HUES64 (cell line): ENCODE results near the gene TWF2.

Experiments
- H3K27ac ChIP-seq: 2 replicates; pipeline ENCODE4 v1.7.0; 2013; ENCODE audit warnings: low read depth, low read length, inconsistent platforms
- H3K27me3 ChIP-seq: 2 replicates; pipeline ENCODE4 v1.6.1; 2013; ENCODE audit warnings: mild to moderate bottlenecking, low read length; ENCODE audit not compliant: insufficient read depth
- H3K36me3 ChIP-seq: 2 replicates; pipeline ENCODE4 v1.6.1; 2013; ENCODE audit warnings: mild to moderate bottlenecking, low read length; ENCODE audit not compliant: insufficient read depth
- H3K4me1 ChIP-seq: 2 replicates; pipeline ENCODE4 v1.6.1; 2013; ENCODE audit warnings: mild to moderate bottlenecking, low read length, moderate library complexity; ENCODE audit not compliant: insufficient read depth
- H3K4me3 ChIP-seq: 2 replicates; pipeline ENCODE4 v1.5.1; 2013; ENCODE audit warnings: mild to moderate bottlenecking, low read length, moderate library complexity
- H3K9ac ChIP-seq: 2 replicates; pipeline ENCODE4 v1.6.1; 2013; ENCODE audit warnings: mild to moderate bottlenecking, low read depth, low read length
- H3K9me3 ChIP-seq: 2 replicates; pipeline ENCODE4 v1.6.1; 2013; ENCODE audit warnings: low read depth, low read length; ENCODE audit not compliant: insufficient read depth
- WGBS: fragments of 150-250, 120-280 bp; methylation state at CpG from one replicate; pipeline ENCODE4 v1.1.7; 2013; ENCODE audit warnings: missing lambda C conversion rate; 5-methylcytosine and 5-hydroxymethylcytosine counted together

TWF2 gene

GRCh38 chr3:52185311-52185710 is 53.6 kb downstream of the TWF2 start:
- peaks cover 4% of the 10 kb centered on the region; the same call in 1 of the 2 replicates for H3K4me1 ChIP-seq
- 95% methylated on average over 6 of the region's 6 CpGs for WGBS
- no peak overlapping the region for H3K4me3 ChIP-seq
- H3K27ac ChIP-seq, result no peak overlapping the region
- H3K9ac ChIP-seq, result no peak overlapping the region
- no peaks in the 10 kb centered on the region for H3K27me3 ChIP-seq
- H3K9me3 ChIP-seq, result no peaks in the 10 kb centered on the region
- no peaks in the 10 kb centered on the region for H3K36me3 ChIP-seq

- Histone ChIP-seq H3K9me3 (no peaks in the 10 kb centered on the region), H3K4me3 (no peak overlapping the region), H3K36me3 (no peaks in the 10 kb centered on the region), H3K4me1 (peaks cover 4% of the 10 kb centered on the region; the same call in 1 of the 2 replicates), H3K27me3 (no peaks in the 10 kb centered on the region), H3K9ac (no peak overlapping the region), H3K27ac (no peak overlapping the region)
- WGBS, result 92% methylated on average over 8 of the region's 8 CpGs
Measured at GRCh38 chr3:52184690-52185089, 54.3 kb downstream of the TWF2 start.

- Histone ChIP-seq H3K4me1 (peaks cover 4% of the 10 kb centered on the region; the same call in 1 of the 2 replicates), H3K4me3 (no peak overlapping the region), H3K27me3 (no peaks in the 10 kb centered on the region), H3K9me3 (no peaks in the 10 kb centered on the region), H3K27ac (no peak overlapping the region), H3K36me3 (no peaks in the 10 kb centered on the region), H3K9ac (no peak overlapping the region)
- WGBS, result 89% methylated on average over 6 of the region's 7 CpGs
Measured at GRCh38 chr3:52183786-52184445, 55.0 kb downstream of the TWF2 start.

- Histone ChIP-seq H3K36me3 (no peaks in the 10 kb centered on the region), H3K9me3 (no peaks in the 10 kb centered on the region), H3K4me3 (no peak overlapping the region), H3K4me1 (peaks cover 4% of the 10 kb centered on the region; the same call in 1 of the 2 replicates), H3K27me3 (no peaks in the 10 kb centered on the region), H3K9ac (no peak overlapping the region), H3K27ac (no peak overlapping the region)
- 91% methylated on average over 4 of the region's 4 CpGs for WGBS
Measured at GRCh38 chr3:52182691-52183090, 56.3 kb downstream of the TWF2 start.

- Histone ChIP-seq H3K36me3 (no peaks in the 10 kb centered on the region), H3K27ac (no peak overlapping the region), H3K9me3 (no peaks in the 10 kb centered on the region), H3K4me3 (no peak overlapping the region), H3K27me3 (no peaks in the 10 kb centered on the region), H3K9ac (no peak overlapping the region), H3K4me1 (peaks cover 4% of the 10 kb centered on the region; the same call in 1 of the 2 replicates)
- 91% methylated on average over 5 of the region's 5 CpGs for WGBS
Measured at GRCh38 chr3:52182196-52182595, 56.8 kb downstream of the TWF2 start.

- no peak overlapping the region for H3K9ac ChIP-seq
- H3K27me3 ChIP-seq, result no peaks in the 10 kb centered on the region
- peaks cover 4% of the 10 kb centered on the region; the same call in 1 of the 2 replicates for H3K4me1 ChIP-seq
- H3K27ac ChIP-seq, result no peak overlapping the region
- WGBS, result 77% methylated on average over 4 of the region's 4 CpGs
- H3K9me3 ChIP-seq, result no peaks in the 10 kb centered on the region
- H3K4me3 ChIP-seq, result no peak overlapping the region
- H3K36me3 ChIP-seq, result no peaks in the 10 kb centered on the region
Measured at GRCh38 chr3:52181543-52181942, 57.4 kb downstream of the TWF2 start.
